ENCODE data around the gene SEPTIN11. TPM values are rescaled to one million over a fixed set of nuclear protein-coding genes. Genes with fewer than 3 reads are reported as not detected.

SEPTIN11 gene
- total and polyA plus RNA-seq, 9 of the 15 experiments (the other 6 are each of a cell fraction or from before 2014, with no cell fraction given), result 25.7 to 142 (median 84.3) TPM

DNA sequence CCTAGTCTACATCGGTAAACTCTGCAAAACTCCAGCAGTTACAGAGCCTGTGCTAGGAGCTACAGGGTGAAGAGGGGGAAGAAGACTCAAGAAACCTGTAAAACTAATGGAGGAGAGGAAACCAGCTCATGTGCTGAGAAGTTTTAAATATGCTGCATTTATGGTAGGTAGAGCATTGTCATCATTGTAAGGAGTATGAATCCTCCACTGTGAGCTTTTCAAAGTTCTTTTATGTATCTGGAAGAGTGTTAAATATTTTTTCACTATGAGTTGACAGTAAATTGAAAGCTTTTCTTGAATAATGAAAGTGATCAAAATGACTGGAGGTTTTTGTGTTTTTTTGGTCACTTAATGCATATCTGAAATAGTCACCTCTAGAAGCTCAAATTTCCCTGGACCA lies 46.2 kb downstream of the SEPTIN11 start (continued):
- TF ChIP-seq, protein P1, sequence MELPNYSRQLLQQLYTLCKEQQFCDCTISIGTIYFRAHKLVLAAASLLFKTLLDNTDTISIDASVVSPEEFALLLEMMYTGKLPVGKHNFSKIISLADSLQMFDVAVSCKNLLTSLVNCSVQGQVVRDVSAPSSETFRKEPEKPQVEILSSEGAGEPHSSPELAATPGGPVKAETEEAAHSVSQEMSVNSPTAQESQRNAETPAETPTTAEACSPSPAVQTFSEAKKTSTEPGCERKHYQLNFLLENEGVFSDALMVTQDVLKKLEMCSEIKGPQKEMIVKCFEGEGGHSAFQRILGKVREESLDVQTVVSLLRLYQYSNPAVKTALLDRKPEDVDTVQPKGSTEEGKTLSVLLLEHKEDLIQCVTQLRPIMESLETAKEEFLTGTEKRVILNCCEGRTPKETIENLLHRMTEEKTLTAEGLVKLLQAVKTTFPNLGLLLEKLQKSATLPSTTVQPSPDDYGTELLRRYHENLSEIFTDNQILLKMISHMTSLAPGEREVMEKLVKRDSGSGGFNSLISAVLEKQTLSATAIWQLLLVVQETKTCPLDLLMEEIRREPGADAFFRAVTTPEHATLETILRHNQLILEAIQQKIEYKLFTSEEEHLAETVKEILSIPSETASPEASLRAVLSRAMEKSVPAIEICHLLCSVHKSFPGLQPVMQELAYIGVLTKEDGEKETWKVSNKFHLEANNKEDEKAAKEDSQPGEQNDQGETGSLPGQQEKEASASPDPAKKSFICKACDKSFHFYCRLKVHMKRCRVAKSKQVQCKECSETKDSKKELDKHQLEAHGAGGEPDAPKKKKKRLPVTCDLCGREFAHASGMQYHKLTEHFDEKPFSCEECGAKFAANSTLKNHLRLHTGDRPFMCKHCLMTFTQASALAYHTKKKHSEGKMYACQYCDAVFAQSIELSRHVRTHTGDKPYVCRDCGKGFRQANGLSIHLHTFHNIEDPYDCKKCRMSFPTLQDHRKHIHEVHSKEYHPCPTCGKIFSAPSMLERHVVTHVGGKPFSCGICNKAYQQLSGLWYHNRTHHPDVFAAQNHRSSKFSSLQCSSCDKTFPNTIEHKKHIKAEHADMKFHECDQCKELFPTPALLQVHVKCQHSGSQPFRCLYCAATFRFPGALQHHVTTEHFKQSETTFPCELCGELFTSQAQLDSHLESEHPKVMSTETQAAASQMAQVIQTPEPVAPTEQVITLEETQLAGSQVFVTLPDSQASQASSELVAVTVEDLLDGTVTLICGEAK (IDR thresholded peaks at IDR 0.05), result no peak
- TF ChIP-seq, protein P1 (CRISPR knock-in tag; IDR thresholded peaks at IDR 0.05), result no peak
- TF ChIP-seq ZNF133 (CRISPR knock-in tag; IDR thresholded peaks at IDR 0.05), result no peak
- TF ChIP-seq DMBX1 (CRISPR knock-in tag; IDR thresholded peaks at IDR 0.05; ENCODE audit: borderline replicate concordance), result no peak
- TF ChIP-seq, protein P2, sequence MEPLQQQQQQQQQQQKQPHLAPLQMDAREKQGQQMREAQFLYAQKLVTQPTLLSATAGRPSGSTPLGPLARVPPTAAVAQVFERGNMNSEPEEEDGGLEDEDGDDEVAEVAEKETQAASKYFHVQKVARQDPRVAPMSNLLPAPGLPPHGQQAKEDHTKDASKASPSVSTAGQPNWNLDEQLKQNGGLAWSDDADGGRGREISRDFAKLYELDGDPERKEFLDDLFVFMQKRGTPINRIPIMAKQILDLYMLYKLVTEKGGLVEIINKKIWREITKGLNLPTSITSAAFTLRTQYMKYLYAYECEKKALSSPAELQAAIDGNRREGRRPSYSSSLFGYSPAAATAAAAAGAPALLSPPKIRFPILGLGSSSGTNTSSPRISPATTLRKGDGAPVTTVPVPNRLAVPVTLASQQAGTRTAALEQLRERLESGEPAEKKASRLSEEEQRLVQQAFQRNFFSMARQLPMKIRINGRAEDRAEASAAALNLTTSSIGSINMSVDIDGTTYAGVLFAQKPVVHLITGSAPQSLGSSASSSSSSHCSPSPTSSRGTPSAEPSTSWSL (CRISPR knock-in tag; IDR thresholded peaks at IDR 0.05; ENCODE audit: borderline replicate concordance), result no peak
